Measurements from ENCODE around the gene ALDH1A1. TPM values are rescaled to one million over a fixed set of nuclear protein-coding genes. Genes with fewer than 3 reads are reported as not detected.

ALDH1A1 gene
- total and polyA plus RNA-seq, 9 of the 15 experiments (the other 6 are each of a cell fraction or from before 2014, with no cell fraction given), result 1.8 to 86.3 (median 24.4) TPM

DNA sequence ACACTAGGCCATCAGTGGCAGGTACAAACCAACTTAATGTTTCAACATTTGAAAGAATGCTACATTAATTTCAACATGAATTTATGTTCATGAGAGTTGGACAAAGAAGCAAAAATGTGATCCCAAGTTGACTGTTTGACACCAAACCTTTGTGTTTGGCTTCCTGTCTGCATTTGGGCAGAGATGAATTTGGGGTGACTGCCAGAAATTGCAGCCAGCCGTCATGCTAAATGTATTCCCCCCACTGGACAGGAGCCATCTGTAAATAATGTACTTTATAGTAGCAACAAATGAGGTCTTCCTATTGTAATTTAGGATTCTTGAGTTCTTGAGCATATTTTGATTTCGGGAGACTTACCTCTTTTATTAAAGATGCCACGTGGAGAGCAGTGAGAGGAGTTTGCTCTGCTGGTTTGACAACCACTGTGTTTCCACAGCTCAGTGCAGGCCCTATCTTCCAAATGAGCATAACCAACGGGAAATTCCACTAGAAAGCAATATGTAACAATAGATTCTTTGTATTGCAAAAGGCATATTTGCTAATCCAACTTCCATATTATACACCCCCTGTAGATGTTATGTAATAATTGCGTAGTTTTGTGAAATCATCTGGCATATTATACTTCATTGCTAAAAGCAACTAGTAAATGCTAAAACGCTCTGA lies 27.6 kb downstream of the ALDH1A1 start:
- WGBS (ENCODE audit: insufficient coverage, low coverage, missing lambda C conversion rate), result 42% methylated on average over 6 of the region's 6 CpGs
- no peak overlapping the region for H3K4me2 ChIP-seq (ENCODE audit: insufficient read depth, low read length)
- TF ChIP-seq RAD51 (IDR thresholded peaks at IDR 0.05; ENCODE audit: borderline replicate concordance, low read depth) (no peak), TBL1XR1 (IDR thresholded peaks at IDR 0.05; ENCODE audit: low read length in 2 of 2) (no peak), DIDO1 (tag; IDR thresholded peaks at IDR 0.05; ENCODE audit: low read depth) (no peak)
- TF ChIP-seq, protein P1, sequence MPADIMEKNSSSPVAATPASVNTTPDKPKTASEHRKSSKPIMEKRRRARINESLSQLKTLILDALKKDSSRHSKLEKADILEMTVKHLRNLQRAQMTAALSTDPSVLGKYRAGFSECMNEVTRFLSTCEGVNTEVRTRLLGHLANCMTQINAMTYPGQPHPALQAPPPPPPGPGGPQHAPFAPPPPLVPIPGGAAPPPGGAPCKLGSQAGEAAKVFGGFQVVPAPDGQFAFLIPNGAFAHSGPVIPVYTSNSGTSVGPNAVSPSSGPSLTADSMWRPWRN (IDR thresholded peaks at IDR 0.05; ENCODE audit: low read depth), result no peak
- TF ChIP-seq, protein P2, sequence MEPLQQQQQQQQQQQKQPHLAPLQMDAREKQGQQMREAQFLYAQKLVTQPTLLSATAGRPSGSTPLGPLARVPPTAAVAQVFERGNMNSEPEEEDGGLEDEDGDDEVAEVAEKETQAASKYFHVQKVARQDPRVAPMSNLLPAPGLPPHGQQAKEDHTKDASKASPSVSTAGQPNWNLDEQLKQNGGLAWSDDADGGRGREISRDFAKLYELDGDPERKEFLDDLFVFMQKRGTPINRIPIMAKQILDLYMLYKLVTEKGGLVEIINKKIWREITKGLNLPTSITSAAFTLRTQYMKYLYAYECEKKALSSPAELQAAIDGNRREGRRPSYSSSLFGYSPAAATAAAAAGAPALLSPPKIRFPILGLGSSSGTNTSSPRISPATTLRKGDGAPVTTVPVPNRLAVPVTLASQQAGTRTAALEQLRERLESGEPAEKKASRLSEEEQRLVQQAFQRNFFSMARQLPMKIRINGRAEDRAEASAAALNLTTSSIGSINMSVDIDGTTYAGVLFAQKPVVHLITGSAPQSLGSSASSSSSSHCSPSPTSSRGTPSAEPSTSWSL (CRISPR knock-in tag; IDR thresholded peaks at IDR 0.05; ENCODE audit: borderline replicate concordance), result no peak
- H3K79me2 ChIP-seq (ENCODE audit: control insufficient read depth, insufficient read depth, low read length), result no peaks in the 10 kb centered on the region
- no peaks in the 10 kb centered on the region for H3K4me1 ChIP-seq (replicated peaks in 1 of 2; ENCODE audit: control insufficient read depth in 2 of 2, insufficient read depth in 2 of 2, low read length in 2 of 2)
- no peaks in the 10 kb centered on the region for H4K20me1 ChIP-seq (replicated peaks; ENCODE audit: control insufficient read depth, insufficient read depth, low read length)
- in situ Hi-C loops (cut with MboI) (no loop called here), intact Hi-C loops (cut with micrococcal nuclease) (no loop called here)
- H3K27me3 ChIP-seq (ENCODE audit: control insufficient read depth in 2 of 2, insufficient read depth in 2 of 2, low read length in 2 of 2), result no peaks in the 10 kb centered on the region
- POLR2A ChIA-PET, result no interaction called here
- FAIRE-seq (no peak), ATAC-seq (no peak), DNase-seq (ENCODE audit: extremely low read depth in 1 of 4, low spot score in 3 of 4) (no peak)
- no peak overlapping the region for H3K9ac ChIP-seq (ENCODE audit: insufficient read depth in 1 of 2, low read depth in 2 of 2, low read length in 2 of 2)
- H3K9me3 ChIP-seq (replicated peaks; ENCODE audit: control insufficient read depth, insufficient read depth, low read depth, low read length), result no peaks in the 10 kb centered on the region
- H3K27ac ChIP-seq (ENCODE audit: extremely low read depth, low read depth, low read length), result no peak overlapping the region
- no TSS peak for BruUV-seq (replicated peaks)
- no peaks in the 10 kb centered on the region; the same call in 2 of the 3 replicates for H3K36me3 ChIP-seq (ENCODE audit: control insufficient read depth, insufficient read depth, low read length)
- no peaks in the 10 kb centered on the region for H3K9me1 ChIP-seq (ENCODE audit: control insufficient read depth, insufficient read depth, low read length)
- no peak overlapping the region for H3K4me3 ChIP-seq
- CTCF ChIA-PET (ENCODE audit: low intra/inter-chr PET ratio), result no interaction called here
- no peak overlapping the region for H2AFZ ChIP-seq (ENCODE audit: low read depth, low read length)
